ENCODE data around the gene TMEM222. TPM values are rescaled to one million over a fixed set of nuclear protein-coding genes. Genes with fewer than 3 reads are reported as not detected.
"Not testable (repeated sequence)": the region's sequence is repeated elsewhere in the genome, so short reads cannot be mapped to it uniquely, and the experiment has no call there.

TMEM222 gene
- polyA plus RNA-seq, 1 donor from 2014 or later: 80.6 TPM

- Histone ChIP-seq H3F3A (ENCODE audit: insufficient read depth, low read length, poor library complexity, severe bottlenecking) (no peaks in the 10 kb centered on the region), H3K4me2 (ENCODE audit: low read length) (no peak within 1 kb of the TSS), H3K4me3 (ENCODE audit: low read length) (no peak within 1 kb of the TSS), H2AFZ (ENCODE audit: low read depth, low read length) (no peak within 1 kb of the TSS), H3K27me3 (ENCODE audit: insufficient read depth, low read depth, low read length) (peaks cover 10% of the 10 kb centered on the region), H3K79me2 (replicated peaks; ENCODE audit: insufficient read depth, low read length) (no peaks in the 10 kb centered on the region), H3K9me3 (ENCODE audit: low read length) (no peaks in the 10 kb centered on the region), H3K27ac (ENCODE audit: low read length) (no peak within 1 kb of the TSS), H3K9ac (ENCODE audit: low read length) (no peak within 1 kb of the TSS), H3K9me2 (ENCODE audit: insufficient read depth, low read length) (no peaks in the 10 kb centered on the region), H3K36me3 (ENCODE audit: insufficient read depth, low read length) (no peaks in the 10 kb centered on the region), H4K20me1 (ENCODE audit: insufficient read depth) (no peaks in the 10 kb centered on the region)
- TF ChIP-seq EP300 (conservative IDR thresholded peaks at IDR 0.05; ENCODE audit: poor library complexity, severe bottlenecking): no peak
- no peak for TF ChIP-seq RAD21 (conservative IDR thresholded peaks at IDR 0.05)
- no peak for TF ChIP-seq TAF1 (IDR thresholded peaks at IDR 0.05; ENCODE audit: low read depth)
- TF ChIP-seq CTCF (IDR thresholded peaks at IDR 0.05; ENCODE audit: poor library complexity, severe bottlenecking): no peak
- TF ChIP-seq SMC3 (conservative IDR thresholded peaks at IDR 0.05; ENCODE audit: poor library complexity): no peak
- no peak for TF ChIP-seq EZH2 (IDR thresholded peaks at IDR 0.05; ENCODE audit: borderline replicate concordance, insufficient read depth, low read length, poor library complexity, severe bottlenecking)
Observed at GRCh38 chr1:27383039-27383605, 61.2 kb downstream of the TMEM222 start, which contains the start of gene CD164L2. Gene CD164L2 (minus strand): TSS chr1:27383333. CDS start chr1:27383239, 94 bp downstream.

GRCh38 chr1:27383661-27384060, 61.7 kb downstream of the TMEM222 start:
- H3K79me2 ChIP-seq (replicated peaks; ENCODE audit: insufficient read depth, low read length): no peaks in the 10 kb centered on the region
- no peaks in the 10 kb centered on the region for H3F3A ChIP-seq (ENCODE audit: insufficient read depth, low read length, poor library complexity, severe bottlenecking)
- TF ChIP-seq CTCF (IDR thresholded peaks at IDR 0.05; ENCODE audit: poor library complexity, severe bottlenecking) (no peak), RAD21 (conservative IDR thresholded peaks at IDR 0.05) (no peak), REST (IDR thresholded peaks at IDR 0.05; ENCODE audit: borderline replicate concordance) (no peak), EP300 (conservative IDR thresholded peaks at IDR 0.05; ENCODE audit: poor library complexity, severe bottlenecking) (no peak), TAF1 (IDR thresholded peaks at IDR 0.05; ENCODE audit: low read depth) (no peak), MXI1 (conservative IDR thresholded peaks at IDR 0.05; ENCODE audit: poor library complexity, severe bottlenecking) (no peak), POLR2AphosphoS5 (IDR thresholded peaks at IDR 0.05) (no peak), SMC3 (conservative IDR thresholded peaks at IDR 0.05; ENCODE audit: poor library complexity) (no peak), EZH2 (IDR thresholded peaks at IDR 0.05; ENCODE audit: borderline replicate concordance, insufficient read depth, low read length, poor library complexity, severe bottlenecking) (no peak)
- no peaks in the 10 kb centered on the region for H3K9me3 ChIP-seq (ENCODE audit: low read length)
- H3K4me3 ChIP-seq (ENCODE audit: low read length): no peak overlapping the region
- no peaks in the 10 kb centered on the region for H4K20me1 ChIP-seq (ENCODE audit: insufficient read depth)
- H3K27me3 ChIP-seq (ENCODE audit: insufficient read depth, low read depth, low read length): peaks cover 10% of the 10 kb centered on the region
- no peak overlapping the region for H3K27ac ChIP-seq (ENCODE audit: low read length)
- H2AFZ ChIP-seq (ENCODE audit: low read depth, low read length): no peak overlapping the region
- no peaks in the 10 kb centered on the region for H3K36me3 ChIP-seq (ENCODE audit: insufficient read depth, low read length)
- H3K4me2 ChIP-seq (ENCODE audit: low read length): no peak overlapping the region
- no peaks in the 10 kb centered on the region for H3K9me2 ChIP-seq (ENCODE audit: insufficient read depth, low read length)
- H3K9ac ChIP-seq (ENCODE audit: low read length): no peak overlapping the region

GRCh38 chr1:27384797-27385196, 62.8 kb downstream of the TMEM222 start:
- H3K36me3 ChIP-seq (ENCODE audit: insufficient read depth, low read length); H3K9ac ChIP-seq (ENCODE audit: low read length); H3K4me2 ChIP-seq (ENCODE audit: low read length); H3K9me3 ChIP-seq (ENCODE audit: low read length); H3F3A ChIP-seq (ENCODE audit: insufficient read depth, low read length, poor library complexity, severe bottlenecking); H3K4me3 ChIP-seq (ENCODE audit: low read length); H3K9me2 ChIP-seq (ENCODE audit: insufficient read depth, low read length); H4K20me1 ChIP-seq (ENCODE audit: insufficient read depth); H3K79me2 ChIP-seq (replicated peaks; ENCODE audit: insufficient read depth, low read length); H3K27ac ChIP-seq (ENCODE audit: low read length); H2AFZ ChIP-seq (ENCODE audit: low read depth, low read length): not testable (repeated sequence)
- H3K27me3 ChIP-seq (ENCODE audit: insufficient read depth, low read depth, low read length): peaks cover 10% of the 10 kb centered on the region
